Coronary artery (tissue), 2 donors: ENCODE measurements around the gene SP2.

Experiments used
- DNase-seq: peaks from one replicate; pipeline ENCODE4 v3.0.0-alpha.2; 2017; ENCODE audit warnings: low spot score
- H3K27ac ChIP-seq, 2 donors: fragments of 200-600 bp; sonication (generic); one replicate each; pipeline ENCODE4 v1.5.1; 2016 to 2019
- H3K4me3 ChIP-seq: fragments of 200-600 bp; sonication (generic); 2 replicates; pipeline ENCODE4 v1.5.1; 2016; ENCODE audit warnings: mild to moderate bottlenecking, moderate library complexity
- TF ChIP-seq, protein P1 (sequence below): fragments of 200-600 bp; sonication (generic); IDR thresholded peaks from one replicate; pipeline ENCODE4 v1.5.1; 2019; ENCODE audit warnings: antibody characterized with exemption

SP2 gene

DNA sequence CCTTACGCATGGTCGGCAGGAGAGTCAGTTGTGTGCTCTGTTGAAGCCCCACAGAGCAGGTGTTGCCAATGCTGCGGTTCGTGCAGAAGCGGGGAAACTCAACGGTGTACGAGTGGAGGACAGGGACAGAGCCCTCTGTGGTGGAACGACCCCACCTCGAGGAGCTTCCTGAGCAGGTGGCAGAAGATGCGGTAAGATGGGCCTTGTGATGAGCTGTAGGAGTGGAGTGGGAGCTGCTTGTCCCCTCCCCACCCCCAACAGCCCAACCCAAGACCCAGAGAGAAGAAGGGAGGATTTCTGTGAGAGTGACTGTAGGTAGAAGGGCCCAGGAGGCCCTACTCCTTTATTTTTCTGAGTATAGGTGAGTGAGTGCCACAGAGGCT, 79.8 kb downstream of the SP2 start:
- no peak for DNase-seq
- Histone ChIP-seq H3K27ac (no peak overlapping the region), H3K4me3 (no peak overlapping the region)
- TF ChIP-seq, protein P1, sequence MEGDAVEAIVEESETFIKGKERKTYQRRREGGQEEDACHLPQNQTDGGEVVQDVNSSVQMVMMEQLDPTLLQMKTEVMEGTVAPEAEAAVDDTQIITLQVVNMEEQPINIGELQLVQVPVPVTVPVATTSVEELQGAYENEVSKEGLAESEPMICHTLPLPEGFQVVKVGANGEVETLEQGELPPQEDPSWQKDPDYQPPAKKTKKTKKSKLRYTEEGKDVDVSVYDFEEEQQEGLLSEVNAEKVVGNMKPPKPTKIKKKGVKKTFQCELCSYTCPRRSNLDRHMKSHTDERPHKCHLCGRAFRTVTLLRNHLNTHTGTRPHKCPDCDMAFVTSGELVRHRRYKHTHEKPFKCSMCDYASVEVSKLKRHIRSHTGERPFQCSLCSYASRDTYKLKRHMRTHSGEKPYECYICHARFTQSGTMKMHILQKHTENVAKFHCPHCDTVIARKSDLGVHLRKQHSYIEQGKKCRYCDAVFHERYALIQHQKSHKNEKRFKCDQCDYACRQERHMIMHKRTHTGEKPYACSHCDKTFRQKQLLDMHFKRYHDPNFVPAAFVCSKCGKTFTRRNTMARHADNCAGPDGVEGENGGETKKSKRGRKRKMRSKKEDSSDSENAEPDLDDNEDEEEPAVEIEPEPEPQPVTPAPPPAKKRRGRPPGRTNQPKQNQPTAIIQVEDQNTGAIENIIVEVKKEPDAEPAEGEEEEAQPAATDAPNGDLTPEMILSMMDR, result no peak

DNA sequence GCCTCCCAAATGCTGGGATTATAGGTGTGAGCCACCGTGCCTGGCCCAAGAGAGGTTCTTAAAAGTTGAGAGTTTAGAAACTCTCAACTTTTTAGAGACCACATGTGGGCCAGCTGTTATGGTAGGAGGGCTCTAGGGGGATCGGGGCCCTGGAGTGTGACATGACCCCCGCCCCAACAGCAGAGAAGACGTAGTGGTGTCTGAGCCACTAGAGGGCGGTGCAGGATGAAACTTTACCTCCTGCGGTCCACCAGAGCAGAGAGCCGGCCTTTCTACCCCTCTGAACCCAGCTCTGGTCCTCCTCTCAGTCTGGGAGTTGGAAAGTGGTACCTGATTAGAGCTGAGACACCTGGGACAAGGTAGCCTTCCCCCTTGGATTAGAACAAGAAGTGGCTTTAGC, 82.3 kb downstream of the SP2 start:
- no peak overlapping the region for H3K27ac ChIP-seq
- TF ChIP-seq, protein P1, result peak; percentile 40
- no peak for DNase-seq
- no peak overlapping the region for H3K4me3 ChIP-seq
